Esophagus muscularis mucosa (tissue), 4 donors: ENCODE results near the gene CHMP6. TPM values are rescaled to one million over a fixed set of nuclear protein-coding genes. Genes with fewer than 3 reads are reported as not detected.

Source experiments
- DNase-seq: peaks from one replicate; pipeline ENCODE4 v3.0.0-alpha.2; 2017; ENCODE audit errors: extremely low spot score
- H3K27ac ChIP-seq, 4 donors: fragments of 200-600 bp; sonication (generic); replicated peaks in 1 of 4; 1 replicate in 3 of 4; 2 replicates in 1 of 4; pipeline ENCODE4 v1.5.1; 2016 to 2019; ENCODE audit warnings: mild to moderate bottlenecking in 1 of 4
- H3K27me3 ChIP-seq, 4 donors: fragments of 200-600 bp; sonication (generic); one replicate each; pipeline versions ENCODE4 v1.5.1 to v1.6.0; 2016 to 2019
- H3K36me3 ChIP-seq, 4 donors: fragments of 200-600 bp; sonication (generic); one replicate each; pipeline ENCODE4 v1.5.1; 2016 to 2019
- H3K4me1 ChIP-seq, 4 donors: fragments of 200-600 bp; sonication (generic); one replicate each; pipeline ENCODE4 v1.5.1; 2016 to 2019
- H3K4me3 ChIP-seq, 4 donors: fragments of 200-600 bp; sonication (generic); 1 replicate in 2 of 4; 2 replicates in 2 of 4; pipeline ENCODE4 v1.5.1; 2016 to 2019; ENCODE audit warnings: mild to moderate bottlenecking in 4 of 4, moderate library complexity in 1 of 4
- H3K9me3 ChIP-seq, 4 donors: fragments of 200-600 bp; sonication (generic); 1 replicate in 3 of 4; 2 replicates in 1 of 4; pipeline ENCODE4 v1.5.1; 2016 to 2019
- CTCF ChIP-seq, 3 experiments: fragments of 200-600 bp in 2 of 3; fragments of 450-650 bp in 1 of 3; sonication (generic) in 2 of 3; IDR thresholded peaks; one replicate each; pipeline ENCODE4 v1.5.1; 2017 to 2019; ENCODE audit warnings: antibody characterized with exemption in 3 of 3, mild to moderate bottlenecking in 2 of 3, moderate library complexity in 1 of 3
- EP300 ChIP-seq: sonication (generic); formaldehyde crosslinking; IDR thresholded peaks from one replicate; pipeline ENCODE4 v1.6.1; 2017; ENCODE audit warnings: antibody characterized with exemption
- POLR2A ChIP-seq: fragments of 450-650 bp; IDR thresholded peaks from one replicate; pipeline ENCODE4 v1.6.1; 2017; ENCODE audit warnings: antibody characterized with exemption, moderate library complexity, mild to moderate bottlenecking, low read depth
- POLR2AphosphoS5 ChIP-seq, 2 donors: sonication (generic); formaldehyde crosslinking; IDR thresholded peaks; one replicate each; pipeline ENCODE4 v1.6.1; 2017; ENCODE audit warnings: antibody characterized with exemption in 2 of 2
- WGBS: methylation state at CpG from one replicate; pipeline ENCODE4 v1.1.5; 2018; 5-methylcytosine and 5-hydroxymethylcytosine counted together
- intact Hi-C: fragments of 100-400 bp; cut with DNase I; formaldehyde crosslinking; loops from one replicate; pipeline ENCODE4 v1.15.1; 2023
- total RNA-seq, 4 donors: library from RNA; depleted of rRNA; stranded (reverse); fragments of >200 nt; gene quantifications; one replicate each; pipeline versions ENCODE4 v1.1.0 to v1.2.1, GENCODE V29; 2016

Gene CHMP6
- total RNA-seq, 4 donors from 2014 or later = 17.6 to 29.2 (median 25.8) TPM

GRCh38 chr17:81010935-81011334, 19.3 kb downstream of the CHMP6 start:
- Histone ChIP-seq H3K27ac (no peak overlapping the region), H3K36me3 (no peaks in the 10 kb centered on the region), H3K9me3 (peaks cover 0 to 9% (median 2%) of the 10 kb centered on the region in 4 donors), H3K27me3 (peaks cover 0 to 3% (median 0%) of the 10 kb centered on the region in 4 donors), H3K4me3 (no peak overlapping the region), H3K4me1 (no peaks in the 10 kb centered on the region)
- 84% methylated on average over 2 of the region's 2 CpGs for whole genome bisulfite sequencing
- no peak for DNase-seq
- intact Hi-C loops = no loop called here
- TF ChIP-seq POLR2AphosphoS5 (IDR thresholded peaks at IDR 0.05) (no peak), CTCF (IDR thresholded peaks at IDR 0.05) (no peak), EP300 (no peak), POLR2A (no peak)

GRCh38 chr17:81011951-81012350, 20.3 kb downstream of the CHMP6 start:
- Histone ChIP-seq H3K9me3 (peaks cover 0 to 9% (median 2%) of the 10 kb centered on the region in 4 donors), H3K4me1 (no peaks in the 10 kb centered on the region), H3K27ac (no peak overlapping the region), H3K36me3 (no peaks in the 10 kb centered on the region), H3K27me3 (no peaks in the 10 kb centered on the region), H3K4me3 (no peak overlapping the region)
- intact Hi-C loops = no loop called here
- TF ChIP-seq EP300 = no peak
- TF ChIP-seq POLR2AphosphoS5 (IDR thresholded peaks at IDR 0.05) = no peak
- TF ChIP-seq CTCF (IDR thresholded peaks at IDR 0.05) = no peak
- no peak for TF ChIP-seq POLR2A
- DNase-seq = no peak
- WGBS = 74% methylated on average over 3 of the region's 3 CpGs

- WGBS = 86% methylated on average over 10 of the region's 13 CpGs
- H3K9me3 ChIP-seq = peaks cover 0 to 9% (median 2%) of the 10 kb centered on the region in 4 donors
- no peaks in the 10 kb centered on the region for H3K36me3 ChIP-seq
- H3K4me1 ChIP-seq = peaks cover 3 to 6% (median 5%) of the 10 kb centered on the region in 4 donors
- no peak overlapping the region for H3K27ac ChIP-seq
- no peak overlapping the region for H3K4me3 ChIP-seq
- H3K27me3 ChIP-seq = no peaks in the 10 kb centered on the region
- DNase-seq = no peak
- TF ChIP-seq EP300 = no peak
- no peak for TF ChIP-seq POLR2A
- intact Hi-C loops = no loop called here
These were observed 21.2 kb downstream of the CHMP6 start for GRCh38 chr17:81012574-81013447.

GRCh38 chr17:81013642-81014041, 22.0 kb downstream of the CHMP6 start:
- Histone ChIP-seq H3K36me3 (no peaks in the 10 kb centered on the region), H3K27me3 (no peaks in the 10 kb centered on the region), H3K27ac (no peak overlapping the region), H3K4me1 (peaks cover 8 to 15% (median 13%) of the 10 kb centered on the region in 4 donors), H3K9me3 (peaks cover 0 to 9% (median 2%) of the 10 kb centered on the region in 4 donors), H3K4me3 (no peak overlapping the region)
- intact Hi-C loops = no loop called here
- 88% methylated on average over 6 of the region's 6 CpGs for WGBS
- TF ChIP-seq POLR2A (no peak), POLR2AphosphoS5 (IDR thresholded peaks at IDR 0.05) (no peak), CTCF (IDR thresholded peaks at IDR 0.05) (no peak), EP300 (no peak)
- no peak for DNase-seq

- intact Hi-C loops = no loop called here
- no peak for TF ChIP-seq EP300
- TF ChIP-seq CTCF (IDR thresholded peaks at IDR 0.05) = no peak
- TF ChIP-seq POLR2A = no peak
- TF ChIP-seq POLR2AphosphoS5 (IDR thresholded peaks at IDR 0.05) = no peak
- WGBS = 79% methylated on average over 1 of the region's 1 CpG
- no peak for DNase-seq
- H3K4me1 ChIP-seq = peaks cover 11 to 26% (median 23%) of the 10 kb centered on the region in 4 donors
- H3K36me3 ChIP-seq = no peaks in the 10 kb centered on the region
- H3K27ac ChIP-seq = no peak overlapping the region
- no peak overlapping the region for H3K4me3 ChIP-seq
- H3K9me3 ChIP-seq = peaks cover 0 to 9% (median 2%) of the 10 kb centered on the region in 4 donors
- no peaks in the 10 kb centered on the region for H3K27me3 ChIP-seq
These were observed 23.5 kb downstream of the CHMP6 start for GRCh38 chr17:81015136-81015535.
